HG03097 (cell line): ENCODE results near the gene SSH2.
"Not testable (repeated sequence)": the region's sequence is repeated elsewhere in the genome, so short reads cannot be mapped to it uniquely, and the experiment has no call there.

Source experiments
- ATAC-seq: cut with Tn5 transposase; IDR thresholded peaks from one replicate; pipeline ENCODE4 v1.9.1; 2021; ENCODE audit not compliant: unreplicated experiment, low FRiP score

Gene SSH2

DNA sequence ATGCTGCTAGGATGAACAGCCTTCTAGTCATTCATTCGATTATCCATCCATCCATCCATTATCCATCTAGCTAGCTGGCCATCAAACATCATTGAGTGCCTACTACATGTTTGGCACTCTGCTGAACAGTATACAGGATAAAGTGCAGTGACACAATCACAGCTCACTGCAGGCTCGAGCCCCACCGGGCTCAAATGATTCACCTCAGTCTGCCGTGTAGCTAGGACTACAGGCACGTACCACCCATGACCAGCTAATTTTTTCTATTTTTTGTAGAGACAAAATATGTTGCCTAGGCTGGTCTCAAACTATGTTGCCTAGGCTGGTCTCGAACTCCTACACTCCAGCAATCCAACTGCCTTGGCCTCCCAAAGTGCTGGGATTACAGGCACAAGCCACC is 50.0 kb downstream of the SSH2 start:
- ATAC-seq, result no peak

DNA sequence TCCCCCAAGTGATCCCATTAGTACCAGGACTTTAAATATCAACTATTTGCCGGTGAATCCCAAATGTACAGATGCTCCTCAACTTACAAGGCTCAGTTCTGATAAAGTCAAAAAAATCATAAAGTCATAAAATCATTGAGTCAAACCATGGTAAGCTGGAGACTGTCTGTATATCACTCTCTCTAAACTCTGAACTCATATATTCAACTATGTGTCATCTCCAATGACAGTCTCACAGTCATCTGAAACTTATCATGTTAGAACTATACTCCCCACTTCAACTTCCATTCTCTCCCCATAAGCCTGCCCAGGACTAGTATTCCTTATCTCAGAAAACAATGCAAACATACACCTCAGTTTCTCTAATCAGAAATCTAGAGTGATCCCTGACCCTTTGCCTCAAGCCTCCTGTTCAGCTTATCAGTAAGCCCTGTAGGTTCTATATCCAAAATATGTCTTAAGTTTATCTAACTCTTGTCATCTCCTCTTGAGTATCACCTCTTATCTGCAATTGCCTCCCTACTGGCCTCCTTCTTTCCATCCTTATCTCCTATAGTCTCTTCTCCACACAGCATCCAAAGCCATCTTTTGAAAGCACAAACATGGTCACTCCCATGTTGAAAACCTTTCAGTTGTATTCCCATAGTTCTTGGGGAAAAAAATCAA is 55.0 kb downstream of the SSH2 start:
- ATAC-seq, result no peak

DNA sequence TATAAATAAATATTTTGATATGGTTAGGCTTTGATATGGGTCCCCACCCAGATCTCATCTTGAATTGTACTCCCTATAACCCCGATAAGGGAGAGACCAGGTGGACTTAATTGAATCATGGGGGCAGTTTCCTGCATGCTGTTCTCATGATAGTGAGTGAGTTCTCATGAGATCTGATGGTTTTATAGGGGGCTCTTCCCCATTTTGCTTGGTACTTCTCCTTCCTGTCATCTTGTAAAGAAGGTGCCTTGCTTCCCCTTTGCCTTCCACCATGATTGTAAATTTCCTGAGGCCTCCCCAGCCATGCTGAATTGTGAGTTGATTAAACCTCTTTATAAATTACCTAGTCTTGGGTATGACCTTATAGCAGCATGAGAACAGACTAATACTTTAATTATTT is 55.7 kb downstream of the SSH2 start:
- ATAC-seq, result not testable (repeated sequence)

DNA sequence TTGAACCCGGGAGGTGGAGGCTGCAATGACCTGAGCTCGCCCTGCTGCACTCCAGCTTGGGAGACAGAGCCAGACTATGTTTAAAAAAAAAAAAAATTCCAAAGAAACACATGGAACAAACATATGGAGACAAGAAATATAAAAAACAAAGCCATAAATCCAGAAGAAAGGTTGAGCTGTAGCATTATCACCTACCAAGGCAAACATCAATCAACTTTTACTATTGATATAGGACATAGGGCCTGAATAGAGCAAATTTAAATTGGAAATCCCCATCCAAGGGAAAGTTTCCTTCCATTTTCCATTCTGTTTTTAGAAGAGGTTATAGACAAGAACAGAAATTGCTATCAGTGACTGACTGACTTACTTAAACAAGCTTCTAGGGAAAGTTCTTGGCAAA is 56.6 kb downstream of the SSH2 start:
- ATAC-seq, result no peak

DNA sequence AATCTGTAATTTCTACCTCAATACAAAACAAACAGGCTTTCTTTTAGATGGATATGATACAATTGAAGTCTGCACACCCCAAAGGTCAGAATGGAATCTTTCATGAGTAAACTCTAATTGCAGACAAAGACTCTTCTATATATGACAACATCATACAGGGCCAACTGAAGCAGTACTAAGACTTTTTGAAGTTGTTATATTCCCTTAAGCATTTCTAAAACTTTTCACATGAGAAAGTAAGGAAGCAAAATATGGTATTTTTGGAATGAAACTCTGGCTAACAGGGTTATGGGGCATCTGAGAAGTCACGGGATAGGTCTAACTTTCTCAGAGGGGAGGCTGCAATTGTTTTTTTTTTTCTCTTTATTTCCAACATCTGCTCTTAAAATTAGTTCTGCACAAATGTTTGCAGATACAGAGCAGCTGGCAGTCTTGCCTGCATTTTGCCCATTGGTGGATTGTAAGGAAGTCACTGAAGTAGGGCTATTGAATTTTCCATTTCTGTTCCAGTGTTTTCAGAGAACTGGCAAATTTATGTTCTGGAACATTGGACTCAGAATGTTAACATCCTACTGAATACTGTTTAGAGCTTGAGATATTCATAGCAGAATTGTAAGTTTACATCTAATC is 59.1 kb downstream of the SSH2 start:
- no peak for ATAC-seq

DNA sequence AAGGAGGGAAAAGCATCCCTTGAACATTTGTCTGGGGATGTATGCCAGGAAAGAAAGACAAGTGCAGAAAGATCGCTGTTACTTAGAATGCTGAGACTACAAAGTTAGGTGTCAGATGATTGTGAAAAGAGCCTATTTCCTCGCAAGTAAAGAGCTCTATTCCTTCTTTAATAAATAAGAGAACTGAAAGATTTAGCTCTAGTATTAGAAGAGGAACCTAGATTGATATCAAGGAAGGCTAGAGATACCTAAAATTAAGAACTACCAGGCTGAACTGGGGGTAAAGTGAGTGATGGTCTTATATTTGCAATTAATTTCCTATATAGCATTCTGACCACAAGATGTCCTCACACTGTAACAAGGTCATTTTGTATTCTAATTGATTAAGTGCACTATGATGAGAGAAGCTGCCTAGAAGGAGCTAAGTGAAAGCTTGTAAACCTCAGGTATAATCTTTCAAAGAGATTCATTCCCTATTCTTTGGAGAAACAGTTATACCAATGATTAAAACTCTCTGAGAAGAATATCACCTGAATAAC is 62.3 kb downstream of the SSH2 start:
- no peak for ATAC-seq

DNA sequence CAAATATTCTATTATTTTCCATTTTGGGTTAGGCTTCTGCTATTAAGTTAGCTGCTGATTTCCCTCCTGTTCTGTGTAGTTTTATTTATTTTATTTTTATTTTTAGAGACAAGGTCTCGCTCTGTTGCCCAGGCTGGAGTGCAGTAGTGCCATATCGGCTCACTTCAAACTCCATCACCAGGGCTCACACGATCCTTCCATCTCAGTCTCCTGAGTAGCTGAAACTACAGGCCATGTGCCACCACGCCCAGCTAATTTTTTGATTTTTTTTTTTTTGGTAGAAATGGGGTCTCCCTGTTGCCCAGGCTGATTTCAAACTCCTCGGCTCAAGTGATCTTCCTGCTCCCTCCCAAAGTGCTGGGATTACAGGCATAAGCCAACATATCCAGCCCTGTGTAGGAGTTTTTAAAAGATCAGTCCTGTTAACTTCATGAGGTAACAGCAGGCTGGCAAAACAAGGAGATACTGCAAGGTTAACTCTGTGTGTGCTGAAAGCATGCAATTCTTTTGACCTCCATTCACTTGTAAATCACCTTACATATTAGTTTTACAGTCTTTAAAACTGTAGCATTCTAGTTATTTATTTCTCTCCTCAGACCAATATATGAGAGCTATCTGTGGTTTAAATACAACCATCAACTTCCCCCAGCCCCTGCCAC is 63.2 kb downstream of the SSH2 start:
- ATAC-seq, result no peak

DNA sequence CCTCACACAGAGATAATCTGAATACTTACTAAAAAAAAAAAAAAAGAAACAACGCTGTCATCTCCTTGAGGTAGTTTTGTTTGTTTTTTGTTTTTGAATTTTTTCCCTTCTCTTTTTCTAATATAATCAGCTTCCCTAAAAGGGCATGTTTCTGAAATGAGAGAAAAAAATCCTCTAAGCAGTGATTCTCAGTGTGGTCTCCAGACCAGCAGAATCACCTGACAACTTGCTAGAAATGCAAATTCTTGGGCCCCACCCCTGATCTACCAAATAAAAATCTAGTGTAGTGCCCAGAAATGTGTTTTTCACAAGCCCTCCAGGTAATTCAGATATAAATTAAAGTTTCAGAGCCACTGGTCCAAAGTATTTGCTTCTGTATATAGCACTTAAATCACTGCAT is 65.4 kb downstream of the SSH2 start:
- no peak for ATAC-seq

DNA sequence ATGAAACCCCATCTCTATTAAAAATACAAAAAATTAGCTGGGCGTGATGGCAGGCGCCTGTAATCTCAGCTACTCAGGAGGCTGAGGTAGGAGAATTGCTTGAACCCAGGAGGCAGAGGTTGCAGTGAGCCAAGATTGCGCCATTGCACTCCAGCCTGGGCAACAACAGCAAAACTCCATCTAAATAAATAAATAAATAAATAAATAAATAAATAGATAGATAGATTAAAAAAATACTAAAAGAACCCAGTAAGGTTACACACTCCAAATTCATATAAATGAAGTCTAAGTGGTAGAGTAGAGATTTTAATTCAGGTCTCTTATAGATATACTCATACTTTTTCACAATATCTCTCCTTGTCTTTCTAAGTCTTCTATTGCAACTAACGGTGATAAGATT is 65.9 kb downstream of the SSH2 start:
- ATAC-seq, result not testable (repeated sequence)

DNA sequence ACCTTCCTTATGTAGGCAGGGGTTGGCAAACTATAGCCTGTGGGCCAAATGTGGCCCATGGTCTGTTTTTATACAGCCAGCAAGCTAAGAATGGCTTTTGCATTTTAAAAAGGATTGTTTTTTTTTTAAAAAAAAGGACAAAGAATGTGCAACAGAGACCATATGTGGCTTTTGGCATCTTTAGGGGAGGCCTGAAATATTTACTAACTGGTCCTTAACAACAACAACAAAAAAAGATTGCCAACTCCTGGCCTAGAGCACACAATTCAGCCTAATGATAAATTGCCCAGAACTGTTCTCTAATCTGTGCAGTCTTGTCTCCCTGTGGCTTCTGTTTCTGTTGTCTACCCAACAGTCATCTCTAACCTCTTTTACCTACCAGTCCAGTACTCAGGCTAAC is 67.1 kb downstream of the SSH2 start:
- ATAC-seq, result no peak

DNA sequence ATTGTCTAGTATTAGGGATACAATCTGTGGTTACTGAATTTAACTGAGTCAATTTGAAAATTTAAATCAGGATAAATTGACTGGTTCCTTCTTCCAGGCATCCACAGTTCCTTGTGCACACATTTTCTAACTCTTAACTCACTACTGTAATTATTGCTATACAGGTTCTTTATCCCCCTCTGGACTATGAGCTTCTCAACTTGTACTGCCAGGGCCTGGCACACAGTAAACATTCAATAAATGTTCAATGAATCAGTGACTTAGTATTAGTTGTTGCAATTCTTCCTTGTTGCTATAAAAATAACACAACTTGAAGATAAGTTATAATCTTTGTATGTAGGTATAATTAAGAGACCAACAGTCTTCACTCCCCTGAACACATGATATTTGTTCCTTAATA is 67.9 kb downstream of the SSH2 start:
- ATAC-seq, result no peak

DNA sequence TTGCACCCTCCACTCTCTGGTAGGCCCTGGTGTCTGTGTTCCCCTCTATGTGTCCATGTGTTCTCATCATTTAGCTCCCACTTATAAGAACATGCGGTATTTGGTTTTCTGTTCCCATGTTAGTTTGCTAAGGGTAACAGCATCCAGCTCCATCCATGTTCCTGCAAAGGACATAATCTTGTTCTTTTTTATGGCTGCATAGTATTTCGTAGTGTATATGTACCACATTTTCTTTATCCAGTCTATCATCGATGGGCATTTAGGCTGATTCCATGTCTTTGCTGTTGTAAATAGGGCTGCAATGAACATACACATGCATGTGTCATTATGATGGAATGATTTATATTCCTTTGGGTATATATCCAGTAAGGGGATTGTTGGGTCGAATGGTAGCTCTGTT is 70.6 kb downstream of the SSH2 start:
- ATAC-seq, result not testable (repeated sequence)

DNA sequence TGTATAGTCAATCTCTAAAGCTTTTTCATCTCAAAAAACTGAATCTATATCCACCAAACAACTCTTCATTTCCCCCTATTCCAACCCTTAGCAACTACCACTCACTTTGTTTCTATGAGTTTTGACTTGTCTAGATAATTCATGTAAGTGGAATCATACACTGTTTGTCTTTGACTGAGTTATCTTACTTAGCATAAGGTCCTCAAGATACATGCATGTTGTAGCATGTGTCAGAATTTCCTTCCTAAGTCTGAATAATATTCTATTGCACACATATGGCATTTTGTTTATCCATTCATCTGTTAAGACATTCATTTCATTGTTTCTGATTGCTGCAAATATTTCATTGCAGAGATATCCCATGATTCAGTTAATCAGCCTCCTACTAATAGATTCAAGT is 72.2 kb downstream of the SSH2 start:
- no peak for ATAC-seq

DNA sequence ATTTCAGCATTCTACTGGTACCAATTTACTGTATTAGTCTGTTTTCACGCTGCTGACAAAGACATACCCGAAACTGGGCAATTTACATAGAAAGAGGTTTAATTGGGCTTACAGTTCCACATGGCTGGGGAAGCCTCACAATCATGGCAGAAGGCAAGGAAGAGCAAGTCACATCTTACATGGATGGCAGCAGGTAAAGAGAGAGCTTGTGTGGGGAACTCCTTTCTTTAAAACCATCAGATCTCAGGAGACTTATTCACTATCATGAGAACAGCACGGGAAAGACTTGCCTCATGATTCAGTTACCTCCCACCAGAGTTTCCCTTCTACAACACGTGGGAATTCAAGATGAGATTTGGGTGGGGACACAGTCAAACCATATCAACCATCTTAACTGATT is 72.9 kb downstream of the SSH2 start:
- ATAC-seq, result not testable (repeated sequence)

DNA sequence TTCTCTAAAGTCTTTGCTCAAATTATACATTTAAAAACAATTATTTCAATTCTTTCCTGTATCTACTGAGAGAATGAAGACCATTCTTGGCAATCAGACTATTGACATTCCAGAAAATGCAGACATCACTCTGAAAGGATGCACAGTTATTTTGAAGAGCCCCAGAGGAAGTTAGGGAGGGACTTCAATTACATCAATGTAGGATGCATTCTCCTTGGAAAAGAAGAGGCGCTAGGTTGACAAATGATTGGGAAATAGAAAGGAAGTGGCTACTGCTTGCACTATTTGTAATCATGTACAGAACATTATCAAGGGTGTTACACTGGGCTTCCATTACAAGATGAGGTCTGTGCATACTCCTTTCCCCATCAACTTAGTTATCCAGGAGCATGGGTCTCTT is 74.3 kb downstream of the SSH2 start:
- no peak for ATAC-seq

DNA sequence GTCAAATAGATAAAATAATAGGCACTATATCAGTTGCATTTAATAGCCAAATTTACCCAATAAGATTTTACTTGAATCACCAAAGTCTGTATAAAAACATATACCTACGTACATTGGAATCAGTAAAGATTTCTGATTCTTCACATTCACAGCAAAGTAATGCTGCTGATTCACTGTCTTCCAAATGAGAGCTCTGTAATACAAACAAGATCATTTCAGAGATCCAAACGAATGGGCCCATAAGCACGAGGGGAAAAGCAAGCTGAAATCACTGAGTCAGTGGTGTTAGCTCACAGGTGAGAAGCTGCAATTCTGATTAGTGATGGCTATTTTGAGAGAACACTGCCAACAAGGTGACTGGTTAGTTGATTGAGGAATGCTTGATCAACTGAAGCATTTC is 81.3 kb downstream of the SSH2 start:
- ATAC-seq, result no peak

DNA sequence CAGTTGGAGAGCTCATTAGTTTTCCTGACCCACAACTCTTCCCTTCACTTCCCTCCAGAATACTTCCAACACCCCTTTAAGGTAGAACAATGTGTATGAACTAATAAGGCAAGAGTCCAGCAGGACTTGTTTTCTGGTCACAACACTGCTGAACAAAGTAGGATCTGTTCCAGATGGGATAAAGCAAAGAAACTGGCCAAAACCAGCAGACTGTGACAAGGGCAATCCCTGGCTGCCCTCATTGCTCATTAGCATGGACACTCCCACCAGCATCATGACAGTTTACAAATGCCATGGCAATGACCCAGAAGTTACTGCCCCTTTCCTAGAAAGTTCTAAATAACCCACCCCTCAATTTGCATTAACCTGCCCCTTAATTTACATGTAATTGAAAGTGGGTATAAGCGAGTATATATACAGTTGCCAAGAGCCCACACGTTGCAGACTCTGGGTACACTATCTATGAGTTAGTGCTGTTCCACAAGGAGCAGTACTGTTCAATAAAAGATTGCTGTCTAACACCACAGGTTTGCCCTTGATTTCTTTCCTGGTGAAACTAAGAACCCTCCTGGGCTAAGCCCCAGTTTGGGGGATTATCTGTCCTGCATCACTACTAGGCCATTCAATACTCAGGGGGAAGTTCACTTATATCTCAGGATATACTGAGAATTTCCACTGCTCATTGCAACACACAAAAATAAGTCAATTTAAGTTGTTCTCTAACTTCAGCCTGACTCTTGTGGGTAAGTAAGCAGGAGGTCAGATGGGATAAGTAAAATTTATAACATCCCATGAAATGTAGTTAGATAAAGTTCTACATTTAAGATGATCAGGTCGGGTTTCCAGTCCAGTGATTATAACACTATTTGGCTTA is 82.3 kb downstream of the SSH2 start:
- ATAC-seq, result no peak

DNA sequence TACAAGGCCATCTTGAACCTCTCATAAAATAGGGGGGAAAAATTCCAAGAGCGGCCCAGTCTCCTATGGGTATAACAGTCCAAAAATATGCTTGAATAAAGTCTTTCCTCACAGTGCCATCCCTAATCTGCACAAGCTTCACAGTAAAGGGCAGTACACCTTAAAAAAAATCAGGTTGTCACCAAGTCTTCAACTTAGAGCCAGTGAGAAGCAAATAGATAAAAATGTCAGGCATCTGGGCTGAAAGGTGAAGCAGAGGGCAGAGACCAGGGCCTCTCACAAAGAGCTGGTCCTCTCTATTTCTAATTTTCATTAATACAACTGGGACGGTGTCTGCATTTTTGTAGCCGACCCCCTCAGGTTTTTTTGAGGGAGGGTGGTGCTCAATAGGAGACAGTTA is 82.9 kb downstream of the SSH2 start:
- no peak for ATAC-seq

DNA sequence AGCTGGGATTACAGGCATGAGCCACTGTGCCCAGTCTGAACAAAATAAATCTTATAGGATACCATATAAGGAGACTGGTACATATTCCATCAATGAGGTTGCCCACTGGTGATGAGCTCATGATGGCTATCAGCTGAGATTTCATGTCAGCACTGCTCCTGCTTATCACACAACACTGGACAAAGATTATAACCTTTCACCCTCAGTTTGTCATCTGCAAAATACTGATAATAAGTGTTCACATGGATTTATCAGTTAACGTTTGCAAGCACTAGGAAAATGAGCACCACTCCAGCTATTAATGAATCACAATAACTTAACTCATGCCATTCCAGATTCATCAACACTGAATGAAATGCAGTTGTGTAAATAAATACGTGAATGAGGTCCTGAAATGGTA is 83.7 kb downstream of the SSH2 start:
- ATAC-seq, result no peak

DNA sequence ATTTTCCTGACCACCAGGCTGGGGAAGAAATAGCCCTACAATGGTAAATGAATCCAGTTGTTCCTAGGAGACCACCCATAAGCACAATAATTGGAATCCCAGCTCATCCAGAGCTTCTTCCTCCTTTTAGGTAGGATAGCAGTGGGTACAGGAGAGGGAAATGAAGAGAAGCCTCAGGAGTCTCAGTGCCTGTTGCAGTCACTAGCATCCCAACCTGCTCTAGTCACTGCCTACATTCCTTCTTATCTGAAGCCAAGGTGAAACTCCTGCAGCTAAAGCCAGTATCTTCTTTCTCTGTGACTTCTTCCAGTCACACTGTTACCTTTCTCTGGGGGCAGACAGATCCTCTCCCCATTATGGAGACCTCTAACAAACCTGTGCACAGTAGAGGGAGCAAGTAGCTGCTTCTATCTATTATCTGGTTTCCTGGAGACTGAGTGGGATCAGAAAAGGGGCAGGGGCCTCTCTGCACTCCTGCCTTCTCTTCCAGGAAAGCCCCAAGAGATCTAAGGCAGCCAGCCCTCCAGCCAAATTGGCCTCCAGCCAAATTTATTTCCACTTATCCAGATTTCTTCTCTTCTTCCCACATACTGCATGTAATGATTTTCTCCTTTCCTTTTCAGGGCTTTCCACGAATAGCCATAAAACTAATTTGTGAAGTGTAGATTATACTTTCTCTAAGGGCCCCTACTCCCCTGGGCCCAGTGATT is 85.5 kb downstream of the SSH2 start:
- no peak for ATAC-seq
